Embryonic facial prominence (tissue), 1 donor: Measurements from ENCODE around the gene RAX2.

Source experiments
- DNase-seq: peaks from one replicate; pipeline ENCODE4 v3.0.0-alpha.2; 2016; ENCODE audit errors: extremely low spot score

RAX2 gene

DNA sequence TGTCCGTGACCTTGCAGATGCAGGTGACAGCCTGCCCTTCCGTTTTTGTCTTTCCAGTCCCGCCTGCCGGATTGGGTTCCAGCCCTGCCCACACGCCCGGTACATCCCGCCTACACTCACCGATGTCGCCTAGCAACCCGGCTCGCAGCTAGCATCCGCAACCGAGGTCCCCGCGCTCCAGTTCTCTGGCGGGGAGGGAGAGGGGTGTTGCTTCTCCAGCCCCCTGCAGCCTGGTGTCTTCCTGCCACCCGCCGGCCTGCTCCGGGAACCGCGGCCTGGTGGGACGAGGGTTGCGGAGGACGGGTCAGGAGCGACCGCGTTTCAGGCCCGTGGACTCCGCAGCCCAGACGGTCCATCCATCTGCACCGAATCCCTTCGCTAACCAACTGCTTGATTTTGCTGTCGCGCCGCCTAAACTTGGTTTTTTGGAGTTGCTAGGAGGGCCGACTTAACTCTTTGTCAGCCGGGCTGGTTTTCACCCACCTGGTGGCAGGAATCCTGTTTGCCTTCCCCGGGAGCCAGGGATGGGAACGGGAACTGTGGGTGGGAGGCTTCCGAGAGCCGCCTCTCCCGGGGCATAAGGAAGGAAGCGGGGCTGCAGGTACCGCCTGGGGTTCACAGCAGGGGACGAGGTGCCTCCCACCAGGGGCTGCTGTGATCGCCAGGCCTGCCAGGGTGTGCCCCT is 29.5 kb upstream of the RAX2 start:
- no peak for DNase-seq

- DNase-seq: no peak
Observed at GRCh38 chr19:3800996-3801395, 29.0 kb upstream of the RAX2 start.

DNA sequence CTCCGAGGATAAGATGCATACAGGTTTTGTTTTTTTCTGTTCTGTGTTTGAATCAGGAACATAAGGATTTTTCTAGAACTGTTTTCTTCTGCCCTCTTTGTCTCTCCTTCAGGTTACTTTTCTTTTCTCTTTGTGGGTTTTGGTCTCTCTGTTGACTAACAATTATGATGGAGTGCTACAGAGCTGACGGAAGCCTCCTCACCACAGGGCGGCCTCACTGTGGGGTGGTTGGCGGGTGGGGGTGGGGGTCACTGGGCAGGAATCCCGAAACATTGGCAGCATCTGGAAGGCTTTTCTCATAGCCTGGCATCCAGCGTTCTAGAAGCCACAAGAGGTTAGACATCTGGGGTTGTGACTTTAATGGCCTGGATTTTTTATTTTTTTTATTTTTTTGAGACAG is 26.1 kb upstream of the RAX2 start:
- DNase-seq: no peak

DNA sequence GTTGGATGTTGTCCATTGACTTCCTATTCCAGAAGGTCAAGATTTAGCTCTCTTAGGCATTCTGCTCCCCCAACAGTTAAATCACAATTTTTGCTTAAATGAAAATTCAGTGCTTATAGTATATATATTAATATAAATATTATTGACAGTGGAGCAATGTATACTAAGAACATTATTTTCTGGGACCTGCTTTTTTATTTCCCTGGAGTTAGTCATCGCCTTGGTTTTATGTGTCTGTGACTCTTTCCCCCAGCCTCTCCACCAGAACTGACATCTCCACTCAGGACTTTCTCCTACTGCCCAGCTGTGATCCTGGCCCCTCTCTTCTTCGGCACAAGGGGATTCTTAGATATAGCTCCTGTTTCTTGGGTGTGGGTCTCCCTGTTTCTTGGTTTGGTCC is 24.3 kb upstream of the RAX2 start:
- no peak for DNase-seq

DNA sequence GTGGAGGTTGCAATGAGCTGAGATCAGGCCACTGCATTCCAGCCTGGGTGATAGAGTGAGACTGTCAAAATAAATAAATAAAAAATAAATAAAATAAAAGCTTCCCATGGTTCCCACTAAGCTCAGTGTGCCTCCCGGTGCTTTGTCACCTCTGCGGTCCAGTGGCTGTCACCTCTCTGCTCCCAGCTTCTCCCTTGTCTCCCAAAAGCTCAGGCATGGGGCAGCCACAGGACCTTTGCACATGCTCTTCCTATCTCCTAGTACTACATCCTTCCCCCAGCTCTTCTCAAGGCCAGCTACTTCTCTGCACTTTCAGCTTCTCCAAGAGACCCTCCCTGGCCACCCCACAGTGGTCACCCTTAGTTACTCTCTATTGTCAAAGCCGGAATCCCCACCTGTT is 21.8 kb upstream of the RAX2 start:
- DNase-seq: no peak

DNA sequence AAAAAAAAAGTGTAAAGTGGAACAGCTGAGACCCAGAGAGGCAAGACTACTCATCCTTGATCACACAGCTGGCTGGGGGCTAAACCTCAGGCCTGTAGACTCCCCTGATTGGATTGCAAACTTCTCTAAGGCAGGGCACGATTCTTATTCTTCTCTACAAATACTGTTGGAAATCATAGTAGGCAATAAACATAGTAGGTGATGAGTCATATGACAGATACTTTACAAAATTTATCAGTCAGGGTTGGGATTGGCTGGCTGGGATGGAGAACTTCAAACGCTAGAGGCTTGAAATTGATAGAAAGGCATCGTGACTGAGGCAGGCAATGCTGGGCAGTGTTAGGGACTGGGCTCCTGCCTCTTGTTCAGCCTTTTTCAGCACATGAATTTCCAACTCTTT is 20.1 kb upstream of the RAX2 start:
- no peak for DNase-seq

GRCh38 chr19:3790941-3791340 is 18.9 kb upstream of the RAX2 start:
- DNase-seq: no peak

- no peak for DNase-seq
Observed at GRCh38 chr19:3790209-3790734, 18.2 kb upstream of the RAX2 start.

GRCh38 chr19:3788996-3789778 is 17.2 kb upstream of the RAX2 start:
- no peak for DNase-seq

DNA sequence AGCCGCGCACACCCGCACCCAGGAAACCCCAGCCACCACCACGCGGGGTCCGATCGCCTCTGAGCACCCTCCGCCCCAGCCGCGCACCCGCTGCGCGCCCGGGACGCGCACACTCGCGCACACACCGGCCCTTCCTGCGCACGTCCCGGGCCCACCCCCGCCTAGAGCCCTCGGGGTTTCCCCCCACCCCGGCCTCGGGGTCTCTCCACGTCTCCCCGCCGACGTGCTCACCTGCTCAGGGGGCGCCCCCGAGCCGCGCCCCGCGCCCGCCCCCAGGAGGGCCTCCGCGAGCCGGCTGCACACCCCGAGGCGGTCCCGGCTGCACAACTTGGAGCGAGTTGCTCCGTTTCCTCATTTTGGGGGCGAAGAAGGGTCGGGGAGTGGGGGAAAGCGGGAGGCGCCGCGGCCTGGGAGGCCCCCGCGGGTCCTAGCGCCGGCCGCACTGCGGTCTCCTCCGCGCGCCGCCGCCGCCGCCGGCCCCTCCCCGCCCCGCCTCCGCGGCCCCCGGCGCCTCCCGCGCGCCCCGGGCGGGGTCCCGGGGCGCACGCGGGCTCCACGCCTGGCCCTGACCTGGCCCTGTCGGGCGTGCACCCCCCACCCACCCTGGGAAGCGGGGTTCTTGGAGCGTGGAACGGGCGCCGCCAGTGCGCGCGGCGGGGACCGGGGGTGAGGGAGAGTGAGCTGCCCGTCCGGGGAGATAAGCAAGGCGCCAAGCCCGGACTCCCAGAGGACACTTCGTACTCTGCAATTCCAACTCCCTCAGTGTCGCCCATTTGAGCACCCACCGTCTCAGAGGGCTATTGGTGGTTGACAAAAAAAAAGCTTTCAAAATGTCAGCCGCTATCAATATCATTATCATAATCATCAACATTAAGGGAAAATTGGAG is 14.2 kb upstream of the RAX2 start, which contains the start of gene MATK:
MATK (minus strand) TSS at position 444 of the 887 bp plus-strand sequence. CDS start 1,246 bp downstream, outside the sequence.
- DNase-seq: no peak

DNA sequence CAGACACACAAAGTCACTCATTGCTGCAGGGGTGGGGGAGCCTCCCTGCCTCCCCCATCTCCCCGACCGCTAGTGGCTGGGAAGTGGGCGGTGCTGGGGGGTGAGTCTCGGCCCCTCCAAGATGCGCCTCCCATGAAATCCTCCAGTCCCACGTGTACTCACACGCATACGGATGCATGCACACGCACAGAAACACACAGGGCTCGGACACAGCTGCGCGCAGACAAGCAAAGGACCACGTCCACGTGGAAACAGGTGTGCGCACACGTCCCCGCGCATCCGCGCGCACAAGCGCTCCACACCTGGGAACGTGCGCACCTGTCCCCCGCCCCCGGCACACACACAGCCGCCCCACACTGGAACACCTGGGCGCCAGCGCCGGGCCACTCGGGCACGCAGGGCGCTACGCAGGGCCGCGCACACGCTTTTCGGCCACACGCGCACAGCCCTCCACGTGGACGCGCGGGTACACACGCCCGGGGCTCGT is 13.5 kb upstream of the RAX2 start:
- DNase-seq: no peak

DNA sequence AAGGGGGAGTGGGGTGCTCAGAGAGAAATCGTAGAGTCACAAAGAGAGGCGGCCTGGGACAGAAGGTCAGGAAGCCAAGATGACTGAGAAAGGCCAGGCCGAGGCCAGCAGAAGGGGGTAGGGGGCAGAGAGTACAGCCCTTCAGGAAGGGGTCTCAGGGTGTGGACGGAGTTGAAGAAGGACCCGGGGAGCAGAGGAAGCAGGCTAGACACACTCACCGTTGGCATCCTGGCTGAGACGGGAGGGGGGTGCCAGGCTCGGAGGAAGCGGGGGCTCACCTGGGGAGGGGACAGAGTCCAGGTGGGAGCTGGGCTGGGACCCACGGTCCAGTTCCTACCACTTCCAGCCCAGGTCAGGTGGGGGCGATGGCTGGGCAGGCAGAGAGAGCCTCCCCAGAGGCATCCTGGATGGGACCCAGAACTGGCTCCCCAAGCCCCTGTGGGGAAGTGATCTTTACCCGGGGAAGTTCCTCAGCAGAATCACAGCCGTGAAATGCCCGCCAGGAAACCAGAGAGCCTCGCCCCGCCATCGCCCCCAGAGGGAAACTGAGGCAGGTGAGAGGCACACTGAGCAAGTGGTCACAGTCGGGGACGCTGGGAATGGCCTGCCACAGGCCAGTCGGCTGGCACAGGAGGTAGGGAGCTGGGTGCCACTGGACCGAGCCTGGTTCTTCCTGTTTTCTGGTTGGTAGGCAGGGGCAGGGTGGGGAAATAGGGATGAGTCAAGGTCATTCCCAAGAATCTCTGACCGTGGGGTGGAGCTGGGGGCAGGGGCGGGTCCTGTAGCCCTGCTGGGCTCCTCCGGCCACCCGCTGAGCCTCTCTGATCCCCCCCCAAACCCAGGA is 12.8 kb upstream of the RAX2 start:
- DNase-seq: no peak

DNA sequence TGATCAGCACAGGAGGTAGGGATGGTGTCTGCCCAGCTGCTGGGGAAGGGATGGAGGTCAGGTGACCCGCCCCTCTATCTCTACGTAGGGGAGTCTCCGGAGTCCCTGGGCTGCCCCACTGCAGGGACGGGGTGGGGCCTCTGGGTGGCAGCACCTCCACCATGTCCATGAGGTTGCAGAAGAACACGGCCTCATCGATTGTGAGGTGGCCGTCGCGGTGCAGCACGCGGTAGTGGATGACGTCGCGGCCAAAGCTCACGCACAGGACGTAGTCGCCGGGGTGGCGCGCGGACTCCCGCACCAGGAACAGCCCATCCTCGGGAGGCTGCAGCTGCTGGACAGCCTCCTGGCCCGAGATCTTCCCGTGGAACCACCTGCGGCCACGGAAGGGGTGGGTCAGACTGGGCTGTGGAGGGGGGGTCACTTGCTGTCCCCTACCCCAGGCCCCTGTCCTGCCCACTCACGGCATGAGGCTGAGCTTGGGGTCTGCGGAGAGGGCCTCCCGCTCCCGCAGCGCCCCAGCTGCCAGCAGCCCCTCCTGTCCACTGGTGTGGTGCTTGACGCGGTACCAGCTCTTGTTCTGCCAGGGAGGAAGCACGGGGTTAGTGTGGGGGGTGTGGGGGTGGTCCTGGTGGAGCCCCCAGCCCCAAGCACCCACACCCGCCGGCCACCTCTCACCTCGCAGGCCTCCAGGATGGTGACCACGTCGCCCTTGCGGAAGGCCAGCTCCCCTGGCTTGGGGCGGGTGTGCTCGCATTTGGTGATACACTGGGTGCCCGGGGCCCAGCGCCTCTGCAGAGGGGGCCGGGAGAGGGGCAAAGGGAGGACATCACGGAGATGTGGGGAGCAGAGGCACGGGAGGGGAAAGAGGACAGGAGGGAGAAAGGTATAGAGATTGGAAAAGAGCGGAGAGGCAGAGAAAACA is 11.9 kb upstream of the RAX2 start:
- DNase-seq: no peak

GRCh38 chr19:3782903-3783302 is 10.9 kb upstream of the RAX2 start:
- DNase-seq: no peak

- DNase-seq: no peak
Observed at GRCh38 chr19:3782330-3782729, 10.3 kb upstream of the RAX2 start.

DNA sequence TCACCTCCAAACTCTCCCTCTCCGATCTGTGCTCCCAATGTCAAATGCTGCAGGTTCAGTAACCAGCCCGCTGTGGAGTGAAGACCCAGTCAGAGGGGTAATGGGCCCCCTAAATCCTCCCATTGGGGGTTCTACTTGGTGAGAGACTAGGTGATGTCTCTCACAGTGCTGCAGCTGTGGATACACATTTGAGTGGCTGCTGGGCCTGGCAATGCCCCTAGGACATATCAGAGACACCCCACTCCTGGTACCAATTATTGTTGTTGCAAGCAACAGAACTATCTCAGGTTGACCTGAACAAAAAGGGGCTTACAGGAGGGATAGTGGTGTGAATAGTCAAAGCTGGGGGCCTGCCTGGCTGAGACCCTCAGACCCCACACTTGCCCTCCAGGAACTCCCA is 9.6 kb upstream of the RAX2 start:
- DNase-seq: no peak

GRCh38 chr19:3780786-3781304 is 8.8 kb upstream of the RAX2 start:
- no peak for DNase-seq

DNA sequence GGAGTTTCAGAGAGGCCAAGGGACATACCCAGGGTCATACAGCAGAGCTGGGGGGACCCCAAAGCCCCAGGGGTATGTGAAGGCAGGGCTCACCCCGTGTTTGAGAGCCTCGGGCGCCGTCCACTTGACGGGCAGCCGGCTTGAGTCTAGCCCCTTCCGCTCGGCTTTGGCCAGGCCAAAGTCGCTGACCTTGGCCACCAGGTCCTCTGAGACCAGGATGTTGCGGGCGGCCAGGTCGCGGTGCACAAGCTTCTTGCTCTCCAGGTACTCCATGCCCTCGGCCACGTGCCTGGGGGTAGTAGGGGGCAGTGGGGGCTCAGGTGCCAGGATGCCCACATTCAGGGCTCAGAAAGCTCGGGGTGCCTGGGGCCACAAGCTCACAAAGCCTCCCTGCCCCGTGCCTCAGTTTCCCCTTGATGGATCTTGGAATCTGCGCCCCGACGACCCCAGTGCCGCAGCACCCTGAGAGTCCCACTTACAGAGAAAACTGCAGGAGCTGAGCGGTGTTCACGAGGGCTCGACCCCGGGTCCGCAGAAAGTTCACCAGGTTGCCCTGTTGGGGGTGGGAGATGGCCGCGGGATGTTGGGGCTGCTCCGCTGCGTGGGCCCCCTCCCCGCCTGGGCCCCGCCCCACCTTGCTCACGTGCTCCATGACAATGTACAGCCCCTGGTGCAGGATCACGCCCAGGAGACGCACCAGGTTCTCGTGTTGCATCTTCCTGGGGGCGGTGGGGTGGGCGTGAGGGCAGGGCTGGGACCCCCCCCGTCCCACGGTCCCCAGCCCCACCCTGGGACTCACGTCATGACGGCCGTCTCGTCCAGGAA is 7.1 kb upstream of the RAX2 start:
- DNase-seq: no peak
